SKM-1 treated with dmso at 0.1 percent for 144 hours (cell line): ENCODE measurements around the gene PALB2.
"Not testable (repeated sequence)": the region's sequence is repeated elsewhere in the genome, so short reads cannot be mapped to it uniquely, and the experiment has no call there.

Experiments
- DNase-seq: peaks from one replicate; lab custom pipeline; 2025; ENCODE audit not compliant: unreplicated experiment; lab: John Stamatoyannopoulos, UW

PALB2 gene

GRCh38 chr16:23584186-23585076, 56.7 kb downstream of the PALB2 start:
- no peak for DNase-seq

- not testable (repeated sequence) for DNase-seq
Measured at GRCh38 chr16:23583271-23583670, 57.8 kb downstream of the PALB2 start.

- no peak for DNase-seq
Measured at GRCh38 chr16:23581764-23582163, 59.3 kb downstream of the PALB2 start.

GRCh38 chr16:23580391-23580790, 60.7 kb downstream of the PALB2 start:
- no peak for DNase-seq

- DNase-seq: no peak
Measured at GRCh38 chr16:23579371-23579770, 61.7 kb downstream of the PALB2 start.

GRCh38 chr16:23578101-23578830, 62.8 kb downstream of the PALB2 start:
- no peak for DNase-seq

GRCh38 chr16:23577493-23577892, 63.6 kb downstream of the PALB2 start:
- DNase-seq: no peak

GRCh38 chr16:23575834-23576233, 65.3 kb downstream of the PALB2 start:
- no peak for DNase-seq

- DNase-seq: no peak
Measured at GRCh38 chr16:23573817-23574216, 67.3 kb downstream of the PALB2 start.

- no peak for DNase-seq
Measured at GRCh38 chr16:23572394-23572793, 68.7 kb downstream of the PALB2 start.

- DNase-seq: no peak
Measured at GRCh38 chr16:23571895-23572294, 69.2 kb downstream of the PALB2 start.

- peak; percentile 53 for DNase-seq
Measured at GRCh38 chr16:23570992-23571632, 70.0 kb downstream of the PALB2 start.

GRCh38 chr16:23567602-23568001, 73.5 kb downstream of the PALB2 start:
- DNase-seq: no peak

GRCh38 chr16:23566724-23567123, 74.4 kb downstream of the PALB2 start:
- DNase-seq: no peak

- no peak for DNase-seq
Measured at GRCh38 chr16:23564575-23565363, 76.3 kb downstream of the PALB2 start.

GRCh38 chr16:23563186-23563585, 77.9 kb downstream of the PALB2 start:
- DNase-seq: no peak

- no peak for DNase-seq
Measured at GRCh38 chr16:23562505-23562904, 78.6 kb downstream of the PALB2 start.

- no peak for DNase-seq
Measured at GRCh38 chr16:23561586-23561985, 79.5 kb downstream of the PALB2 start.

GRCh38 chr16:23557779-23558702, 83.1 kb downstream of the PALB2 start:
- DNase-seq: no peak
